HG02840 (cell line): Measurements from ENCODE around the gene UBE4B.

Source experiments
- ATAC-seq: cut with Tn5 transposase; IDR thresholded peaks from one replicate; pipeline ENCODE4 v1.9.1; 2021; ENCODE audit warnings: mild to moderate bottlenecking, moderate library complexity, moderate number of reproducible peaks; ENCODE audit not compliant: unreplicated experiment, low FRiP score

UBE4B gene

DNA sequence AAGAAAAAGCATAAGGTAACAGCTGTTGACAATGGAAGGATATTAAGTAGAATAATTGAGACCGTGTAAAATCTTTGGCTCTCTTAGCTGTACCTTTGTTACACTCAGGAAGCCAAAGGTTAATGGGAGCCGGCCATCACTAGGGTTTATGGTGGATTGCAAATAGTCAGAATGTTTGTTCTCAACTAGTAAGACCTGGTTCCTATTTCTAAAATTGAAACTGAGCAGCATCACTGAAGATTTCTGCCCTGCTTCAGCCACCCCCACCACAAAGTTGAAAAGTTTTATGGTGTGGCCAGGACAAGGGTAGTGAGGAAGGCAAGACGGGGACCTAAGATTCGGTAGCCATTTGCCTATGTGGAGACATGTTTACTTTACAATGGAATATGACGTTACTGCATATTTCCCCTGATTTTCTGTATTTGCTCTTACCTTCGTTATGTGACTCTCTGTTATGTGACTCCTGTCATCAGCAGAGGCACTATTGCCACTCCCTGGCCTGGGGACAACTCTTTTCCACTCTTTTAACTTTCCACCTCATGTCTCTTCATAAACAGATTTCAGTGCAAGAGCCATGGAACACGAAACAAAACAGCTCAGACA is 136.3 kb downstream of the UBE4B start:
- ATAC-seq = no peak

- ATAC-seq = no peak
Measured at GRCh38 chr1:10170239-10170574, 137.4 kb downstream of the UBE4B start.

DNA sequence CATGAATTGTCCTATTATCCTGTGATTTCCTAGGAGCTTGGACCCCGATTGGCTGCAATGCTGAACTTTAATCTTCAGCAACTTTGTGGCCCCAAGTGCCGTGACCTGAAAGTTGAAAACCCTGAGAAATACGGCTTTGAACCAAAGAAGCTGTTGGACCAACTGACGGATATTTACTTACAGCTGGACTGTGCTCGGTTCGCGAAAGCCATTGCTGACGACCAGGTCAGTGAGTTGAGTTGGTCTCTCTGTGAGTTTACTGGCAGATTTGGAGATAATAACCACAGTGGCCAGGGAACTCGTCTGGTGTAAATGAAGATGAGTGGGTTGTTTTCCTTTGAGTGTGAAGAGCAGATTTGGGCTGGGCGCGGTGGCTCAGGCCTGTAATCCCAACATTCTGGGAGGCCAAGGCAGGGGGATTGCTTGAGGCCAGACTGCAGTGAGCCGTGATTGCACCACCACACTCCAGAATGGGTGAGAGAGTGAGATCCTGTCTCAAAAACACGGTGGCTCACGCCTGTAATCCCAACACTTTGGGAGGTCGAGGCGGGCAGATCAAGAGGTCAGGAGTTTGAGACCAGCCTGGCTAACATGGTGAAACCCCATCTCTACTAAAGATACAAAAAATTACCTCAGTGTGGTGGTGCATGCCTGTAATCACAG is 138.5 kb downstream of the UBE4B start:
- no peak for ATAC-seq

- ATAC-seq = no peak
Measured at GRCh38 chr1:10171995-10172669, 139.4 kb downstream of the UBE4B start.

DNA sequence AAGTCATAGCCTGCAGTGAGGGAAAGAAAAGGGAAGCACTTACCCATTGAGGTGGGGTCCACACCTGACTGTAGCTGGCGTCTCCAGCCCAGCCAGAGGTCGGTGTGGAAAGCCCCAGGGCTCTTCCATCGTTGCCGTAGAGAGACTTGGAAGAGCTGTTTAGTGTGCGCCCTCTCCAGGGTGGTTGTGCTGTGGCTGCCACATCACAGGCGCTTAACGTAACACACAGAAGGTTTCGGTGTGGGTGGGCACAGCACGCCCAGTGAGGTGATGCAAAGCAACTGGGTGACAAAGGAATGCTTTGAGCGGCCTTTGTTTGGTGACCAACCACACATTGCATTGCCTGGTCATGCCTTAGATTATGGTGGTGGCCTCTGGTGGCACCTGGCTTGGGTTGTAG is 140.8 kb downstream of the UBE4B start:
- ATAC-seq = no peak

DNA sequence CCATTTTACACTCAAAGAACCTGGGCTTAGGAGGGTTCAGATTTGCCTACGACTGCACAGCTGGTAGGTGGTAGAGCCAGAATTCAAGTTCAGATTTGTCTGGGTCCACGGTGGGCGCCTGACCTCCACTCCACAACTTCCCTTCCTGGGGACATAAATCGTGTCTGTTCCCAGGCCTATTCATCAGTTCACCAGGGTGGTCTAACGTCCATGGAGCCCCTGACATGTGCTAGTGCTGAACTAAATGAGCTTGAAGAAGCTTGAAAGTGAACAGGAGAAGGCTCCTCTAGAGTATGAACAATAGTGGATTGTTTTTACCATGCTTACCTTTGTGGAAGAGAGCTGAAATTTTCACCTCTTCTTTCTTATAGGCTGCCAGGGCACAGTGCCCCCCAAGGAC is 145.1 kb downstream of the UBE4B start:
- no peak for ATAC-seq

DNA sequence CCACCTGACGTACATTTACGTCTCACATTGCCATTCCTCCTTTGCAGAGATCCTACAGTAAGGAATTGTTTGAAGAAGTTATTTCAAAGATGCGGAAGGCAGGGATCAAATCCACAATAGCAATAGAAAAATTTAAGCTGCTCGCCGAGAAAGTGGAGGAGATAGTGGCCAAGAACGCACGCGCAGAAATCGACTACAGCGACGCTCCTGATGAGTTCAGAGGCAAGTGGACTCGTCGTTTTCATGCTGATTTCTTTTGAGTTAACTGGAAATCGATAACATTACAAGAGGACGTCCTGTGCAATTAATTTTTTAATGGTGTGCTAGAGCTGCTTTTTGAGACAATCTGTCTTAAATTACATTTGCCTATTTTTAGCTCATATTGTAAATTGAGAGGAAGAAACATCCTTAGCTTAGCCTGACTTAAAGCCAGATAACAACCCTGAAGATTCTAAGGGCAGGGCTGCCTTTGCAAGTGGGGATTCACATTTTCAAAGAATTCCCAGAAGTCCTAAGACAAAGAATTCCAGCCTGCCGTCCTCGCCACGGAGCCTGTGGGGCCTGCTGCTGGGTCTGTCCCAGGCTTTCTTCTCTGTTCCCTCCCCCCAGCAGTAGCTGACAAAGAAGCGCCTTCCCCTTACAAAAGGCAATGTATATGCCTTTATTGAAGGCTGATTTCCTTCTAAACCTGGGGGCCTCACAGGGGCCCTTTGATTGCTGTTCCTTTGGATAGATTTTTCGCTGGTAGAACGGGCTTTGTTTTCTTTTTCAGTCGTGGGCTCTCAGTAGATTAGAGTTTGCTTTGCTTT is 146.0 kb downstream of the UBE4B start:
- ATAC-seq = no peak

- ATAC-seq = no peak
Measured at GRCh38 chr1:10179406-10180091, 146.8 kb downstream of the UBE4B start.

DNA sequence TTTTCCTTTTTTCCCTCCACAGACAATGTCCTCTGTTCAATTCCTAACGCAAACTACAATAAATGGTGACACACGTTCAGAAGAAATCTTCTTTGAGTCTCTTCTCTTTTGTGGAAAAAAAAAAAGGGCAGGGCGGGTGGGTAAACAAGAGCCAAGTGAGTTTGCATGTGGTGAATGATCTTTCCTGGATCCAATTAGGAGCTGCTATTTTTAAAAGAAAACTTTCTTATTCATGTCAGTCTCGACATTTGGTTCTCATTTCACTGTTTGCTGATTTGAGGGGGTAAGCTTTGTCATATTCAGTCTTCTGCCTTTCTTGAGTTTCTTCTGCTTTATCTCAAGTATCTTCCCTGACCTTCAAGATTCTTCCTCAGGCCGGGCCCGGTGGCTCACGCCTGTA is 148.4 kb downstream of the UBE4B start:
- ATAC-seq = no peak

DNA sequence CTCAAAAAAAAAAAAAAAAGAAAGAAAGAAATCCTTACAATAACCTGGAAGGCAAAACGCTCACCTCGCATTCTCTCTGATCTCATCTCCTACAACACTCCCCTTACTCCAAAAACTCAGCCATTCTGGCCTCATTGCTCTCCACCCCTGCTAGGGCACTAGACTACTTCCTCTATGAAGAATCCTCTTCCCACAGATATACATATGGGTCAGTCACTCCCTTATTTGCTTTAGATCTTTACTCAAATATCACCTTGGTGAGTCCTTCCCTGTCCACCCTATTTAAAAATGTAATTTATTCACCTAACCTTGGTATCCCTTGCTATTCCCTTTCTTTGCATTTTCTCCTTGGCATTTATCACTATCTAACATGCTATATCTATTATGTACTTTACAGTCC is 153.0 kb downstream of the UBE4B start:
- ATAC-seq = no peak

DNA sequence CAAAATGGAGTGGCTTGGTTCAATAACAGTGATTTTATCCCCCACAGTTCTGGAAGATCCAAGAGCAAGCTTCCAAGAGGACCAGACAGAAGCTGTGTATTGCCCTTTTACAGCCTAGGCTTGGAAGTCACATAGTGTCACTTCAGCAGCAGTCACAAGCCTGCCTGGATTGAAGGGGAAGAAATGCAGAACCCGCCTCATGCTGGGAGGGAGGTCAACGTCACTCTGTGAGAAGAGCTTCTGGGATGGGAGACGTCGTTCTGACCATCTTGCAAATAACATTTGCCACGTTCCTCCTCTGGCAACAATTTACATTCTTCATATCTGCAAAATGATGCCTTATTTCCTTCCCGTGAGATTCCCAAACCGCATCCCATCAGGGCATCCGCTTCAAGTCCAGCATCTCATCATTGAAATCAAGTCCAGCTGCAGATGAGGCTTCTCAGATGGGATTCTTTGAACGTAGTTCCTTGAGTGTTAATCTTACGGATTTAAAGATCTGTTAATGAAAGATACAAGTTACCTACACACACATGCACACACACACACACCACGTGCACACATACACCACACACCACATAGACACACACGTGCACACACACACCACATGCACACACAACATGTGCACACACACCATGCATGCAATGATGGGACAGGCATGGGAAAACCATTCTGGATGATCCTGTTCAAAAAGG is 153.7 kb downstream of the UBE4B start:
- ATAC-seq = no peak

DNA sequence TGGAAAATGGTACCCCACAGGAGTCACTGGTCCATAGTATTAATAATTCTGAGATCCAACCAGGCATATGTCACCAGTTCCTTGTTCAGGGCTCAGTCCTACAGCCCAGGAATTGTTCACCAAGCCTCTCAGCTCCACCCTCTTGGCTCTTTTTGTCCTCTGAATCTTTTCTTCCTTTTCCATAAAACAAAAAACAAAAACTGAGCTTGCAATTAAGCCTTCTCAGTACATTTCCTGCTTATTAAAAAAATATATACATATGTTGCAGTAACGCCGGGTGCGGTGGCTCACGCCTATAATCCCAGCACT is 154.2 kb downstream of the UBE4B start:
- no peak for ATAC-seq

DNA sequence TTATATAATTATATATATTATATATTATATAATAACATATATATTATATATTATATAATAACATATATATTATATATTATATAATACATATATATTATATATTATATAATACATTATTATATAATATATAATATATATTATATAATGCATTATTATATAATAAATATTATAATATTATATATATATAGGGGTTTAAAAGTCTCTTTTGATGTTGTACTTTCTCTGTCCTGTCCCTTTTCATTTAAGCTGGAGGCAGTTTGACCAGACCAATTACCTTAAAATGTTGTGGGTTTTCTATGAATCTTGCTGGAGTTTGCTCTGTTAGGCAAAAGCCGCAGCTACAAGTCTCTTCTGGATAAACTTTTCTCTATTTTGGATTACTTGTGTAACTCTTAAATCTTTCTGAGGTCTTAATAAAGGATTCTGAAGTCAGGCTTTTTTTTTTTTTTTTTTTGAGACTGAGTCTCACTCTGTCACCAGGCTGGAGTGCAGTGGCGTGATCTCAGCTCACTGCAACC is 155.4 kb downstream of the UBE4B start:
- no peak for ATAC-seq

- ATAC-seq = no peak
Measured at GRCh38 chr1:10189659-10190058, 156.9 kb downstream of the UBE4B start.

GRCh38 chr1:10192263-10192662 is 159.5 kb downstream of the UBE4B start:
- no peak for ATAC-seq

DNA sequence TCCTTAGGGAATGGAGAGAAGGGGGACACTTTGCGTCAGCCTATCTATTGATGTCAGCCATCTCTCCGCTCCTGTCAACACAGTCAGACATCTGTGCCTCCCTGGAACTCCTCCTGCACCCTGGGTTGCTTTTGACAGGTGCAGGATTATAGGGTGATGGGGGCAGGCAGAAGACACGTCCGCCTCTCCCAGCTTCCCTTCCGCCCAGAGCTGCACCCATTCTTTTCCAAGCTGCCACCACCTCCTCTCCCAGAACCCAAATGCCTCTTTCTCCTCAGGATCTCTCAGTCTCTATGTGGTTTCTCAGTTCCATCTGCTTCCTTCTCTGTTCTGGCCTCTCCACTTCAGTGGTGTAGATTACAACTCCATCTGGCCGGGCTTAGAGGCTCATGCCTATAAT is 160.5 kb downstream of the UBE4B start:
- no peak for ATAC-seq

- no peak for ATAC-seq
Measured at GRCh38 chr1:10195570-10195969, 162.8 kb downstream of the UBE4B start.

DNA sequence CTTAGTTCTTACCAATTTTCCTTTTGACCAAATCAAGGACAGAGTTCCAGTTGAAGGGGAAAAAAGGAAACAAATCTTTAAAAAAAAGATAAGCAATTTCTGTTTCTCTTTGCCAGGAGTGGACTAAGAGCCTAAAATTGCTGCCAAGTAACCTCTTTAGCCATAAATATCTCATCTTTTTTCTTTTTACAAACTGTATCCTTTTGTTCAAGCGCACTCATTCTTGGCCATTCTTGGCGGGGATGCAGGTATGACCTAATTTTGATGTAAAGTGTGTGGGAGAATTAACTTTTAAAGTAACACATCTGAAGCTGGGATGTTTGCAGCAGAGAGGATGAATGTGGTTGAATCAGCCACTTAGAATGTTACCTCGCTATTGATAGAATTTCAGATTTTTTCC is 164.2 kb downstream of the UBE4B start:
- ATAC-seq = no peak

DNA sequence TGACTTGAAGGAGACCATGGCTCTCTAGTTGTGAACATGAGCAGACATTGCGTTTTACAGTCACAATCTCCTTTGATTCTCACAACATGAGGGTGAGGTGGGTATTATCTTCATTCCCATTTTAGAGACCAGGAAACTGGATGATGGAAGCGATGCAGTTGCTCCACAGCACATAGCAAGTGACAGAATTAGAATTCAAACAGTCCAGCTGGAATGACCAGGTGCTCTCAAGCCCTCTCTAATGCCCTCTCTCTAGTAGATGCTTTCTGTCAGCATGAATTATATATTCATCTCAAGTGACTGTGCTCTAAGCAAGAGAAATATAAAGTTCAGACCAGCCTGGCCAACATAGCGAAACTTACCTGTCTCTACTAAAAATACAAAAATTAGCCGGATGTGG is 167.9 kb downstream of the UBE4B start:
- ATAC-seq = no peak

GRCh38 chr1:10204003-10204642 is 171.4 kb downstream of the UBE4B start:
- ATAC-seq = no peak
